Immature natural killer cell (primary cell): ENCODE measurements around the gene OR2G3. TPM values are rescaled to one million over a fixed set of nuclear protein-coding genes. Genes with fewer than 3 reads are reported as not detected.
A peak's percentile ranks its signal among the peaks of the same experiment; 100 is the strongest.

Experiments used
- DNase-seq, 3 donors: peaks; one replicate each; pipeline ENCODE4 v3.0.0; 2022; ENCODE audit warnings: mixed read lengths in 1 of 3
- H3K27ac Mint-ChIP-seq, 6 donors: one replicate each; pipeline ENCODE4 v1.8.0; 2020; ENCODE audit warnings: mixed read lengths in 6 of 6, mild to moderate bottlenecking in 5 of 6, inconsistent platforms in 4 of 6, moderate library complexity in 3 of 6
- H3K27me3 Mint-ChIP-seq, 3 donors: one replicate each; pipeline ENCODE4 v1.8.0; 2020 to 2021; ENCODE audit warnings: low read depth in 3 of 3, mild to moderate bottlenecking in 3 of 3, mixed read lengths in 3 of 3, moderate library complexity in 3 of 3, inconsistent platforms in 1 of 3
- H3K36me3 Mint-ChIP-seq, 3 donors: one replicate each; pipeline ENCODE4 v1.8.0; 2020; ENCODE audit warnings: mixed read lengths in 3 of 3, inconsistent platforms in 2 of 3, mild to moderate bottlenecking in 2 of 3
- H3K4me1 Mint-ChIP-seq, 2 donors: one replicate each; pipeline ENCODE4 v1.8.0; 2020; ENCODE audit warnings: inconsistent platforms in 2 of 2, mild to moderate bottlenecking in 2 of 2, mixed read lengths in 2 of 2, moderate library complexity in 1 of 2
- H3K4me3 Mint-ChIP-seq, 5 donors: one replicate each; pipeline ENCODE4 v1.8.0; 2020; ENCODE audit warnings: mild to moderate bottlenecking in 5 of 5, mixed read lengths in 5 of 5, inconsistent platforms in 3 of 5, moderate library complexity in 3 of 5
- H3K9me3 Mint-ChIP-seq, 6 donors: one replicate each; pipeline ENCODE4 v1.8.0; 2020; ENCODE audit warnings: mild to moderate bottlenecking in 6 of 6, mixed read lengths in 6 of 6, inconsistent platforms in 4 of 6, moderate library complexity in 3 of 6
- polyA plus RNA-seq, 3 donors: library from polyadenylated mRNA; unstranded; fragments of 300-500 nt; fragmentation: Illumina TruSeq; gene quantifications; one replicate each; pipeline ENCODE4 v1.2.3, GENCODE V29; 2021

Gene OR2G3
- polyA plus RNA-seq, 3 donors from 2014 or later = not detected

- Mint-ChIP-seq H3K4me3 (peak overlapping the region in 2 of 5 donors; percentile 12 to 70), H3K27me3 (peaks cover 2 to 5% (median 4%) of the 10 kb centered on the region in 3 donors), H3K36me3 (no peaks in the 10 kb centered on the region), H3K27ac (no peak overlapping the region), H3K9me3 (peaks cover 0 to 14% (median 6%) of the 10 kb centered on the region in 6 donors), H3K4me1 (peaks cover 2 to 5% of the 10 kb centered on the region in 2 donors)
- peak in 2 of 3 donors; percentile 12 to 19 for DNase-seq
Measured at GRCh38 chr1:247639381-247639981, 34.1 kb downstream of the OR2G3 start.

GRCh38 chr1:247642742-247643141 is 37.4 kb downstream of the OR2G3 start:
- Mint-ChIP-seq H3K9me3 (peaks cover 0 to 8% (median 6%) of the 10 kb centered on the region in 6 donors), H3K36me3 (no peaks in the 10 kb centered on the region), H3K4me3 (no peak overlapping the region), H3K27me3 (peaks cover 0 to 5% (median 0%) of the 10 kb centered on the region in 3 donors), H3K27ac (no peak overlapping the region), H3K4me1 (peaks cover 2 to 5% of the 10 kb centered on the region in 2 donors)
- DNase-seq = no peak

- no peak overlapping the region for H3K4me3 Mint-ChIP-seq
- DNase-seq = no peak
- H3K36me3 Mint-ChIP-seq = no peaks in the 10 kb centered on the region
Measured at GRCh38 chr1:247646867-247647266, 41.5 kb downstream of the OR2G3 start.

GRCh38 chr1:247647864-247648263 is 42.5 kb downstream of the OR2G3 start:
- Mint-ChIP-seq H3K4me1 (no peaks in the 10 kb centered on the region), H3K27ac (no peak overlapping the region), H3K36me3 (no peaks in the 10 kb centered on the region), H3K27me3 (no peaks in the 10 kb centered on the region), H3K9me3 (peaks cover 0 to 2% (median 0%) of the 10 kb centered on the region in 6 donors), H3K4me3 (no peak overlapping the region)
- DNase-seq = no peak

More at GRCh38 chr1:247646867-247647266, 41.5 kb downstream of the OR2G3 start:
- Mint-ChIP-seq H3K9me3 (peaks cover 0 to 2% (median 0%) of the 10 kb centered on the region in 6 donors), H3K27me3 (no peaks in the 10 kb centered on the region), H3K4me1 (no peaks in the 10 kb centered on the region), H3K27ac (no peak overlapping the region)

GRCh38 chr1:247653040-247653439 is 47.7 kb downstream of the OR2G3 start:
- H3K4me3 Mint-ChIP-seq = no peak overlapping the region
- no peak overlapping the region for H3K27ac Mint-ChIP-seq
- no peaks in the 10 kb centered on the region for H3K9me3 Mint-ChIP-seq
- DNase-seq = no peak
- H3K4me1 Mint-ChIP-seq = no peaks in the 10 kb centered on the region
- H3K27me3 Mint-ChIP-seq = no peaks in the 10 kb centered on the region
- H3K36me3 Mint-ChIP-seq = no peaks in the 10 kb centered on the region

Other genes starting within 250 kb of the OR2G3 start
- 1 to 10 TPM in 2 of 3 donors, not detected in 1; 1.0 to 1.5 TPM for gene NLRP3, start 189.4 kb upstream of the OR2G3 start, polyA plus RNA-seq
- gene OR2B11, start 147.5 kb upstream of the OR2G3 start, polyA plus RNA-seq = not detected
- gene OR2C3, start 69.1 kb upstream of the OR2G3 start, polyA plus RNA-seq = not detected
- gene GCSAML, start 56.5 kb upstream of the OR2G3 start, polyA plus RNA-seq = under 1 TPM in 2 of 3 donors, not detected in 1; 0.07 to 0.32 TPM
- not detected for gene OR2G2, start 17.2 kb upstream of the OR2G3 start, polyA plus RNA-seq
- gene OR13G1, start 74.2 kb downstream of the OR2G3 start, polyA plus RNA-seq = not detected
- not detected for gene OR6F1, start 111.1 kb downstream of the OR2G3 start, polyA plus RNA-seq
- gene OR14K1, start 133.0 kb downstream of the OR2G3 start, polyA plus RNA-seq = not detected
- not detected for gene OR14A2, start 142.6 kb downstream of the OR2G3 start, polyA plus RNA-seq
- gene OR1C1, start 155.0 kb downstream of the OR2G3 start, polyA plus RNA-seq = not detected
- gene OR14A16, start 218.5 kb downstream of the OR2G3 start, polyA plus RNA-seq = not detected
- not detected for gene OR11L1, start 236.3 kb downstream of the OR2G3 start, polyA plus RNA-seq